ENCODE measurements around the gene SBF2. TPM values are rescaled to one million over a fixed set of nuclear protein-coding genes. Genes with fewer than 3 reads are reported as not detected.

Gene SBF2
- total RNA-seq, 3 donors from 2014 or later (not counting 1 experiment from before 2014, with no cell fraction given), result 25.2 to 26.9 (median 26.3) TPM

DNA sequence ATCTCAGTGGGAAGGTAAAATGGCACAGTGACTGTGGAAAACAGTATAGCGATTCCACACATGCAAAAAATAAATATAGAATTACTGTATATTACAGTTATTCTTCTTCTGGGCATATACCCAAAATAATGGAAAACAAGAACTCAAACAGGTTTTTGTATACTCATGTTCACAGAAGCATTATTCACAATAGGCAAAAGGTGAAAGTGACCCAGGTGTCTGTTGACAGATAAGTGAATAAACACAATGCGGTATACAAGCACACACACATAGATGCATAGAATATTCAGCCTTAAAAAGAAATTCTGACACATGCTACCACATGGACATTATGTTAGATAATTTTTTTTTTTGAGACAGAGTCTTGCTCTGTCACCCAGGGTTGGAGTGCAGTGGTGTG, 397.1 kb downstream of the SBF2 start:
- Histone ChIP-seq H3K36me3 (ENCODE audit: control insufficient read depth, insufficient read depth, low read length) (peaks cover 3% of the 10 kb centered on the region), H3K4me3 (ENCODE audit: low read length) (no peak overlapping the region), H3K27me3 (ENCODE audit: control insufficient read depth, insufficient read depth, low read length) (no peaks in the 10 kb centered on the region), H3K27ac (ENCODE audit: low read length) (no peak overlapping the region), H3K4me1 (ENCODE audit: control insufficient read depth, insufficient read depth, low read length) (no peaks in the 10 kb centered on the region), H3K9me3 (ENCODE audit: control insufficient read depth, insufficient read depth, low read length) (no peaks in the 10 kb centered on the region)
- TF ChIP-seq, protein P1, sequence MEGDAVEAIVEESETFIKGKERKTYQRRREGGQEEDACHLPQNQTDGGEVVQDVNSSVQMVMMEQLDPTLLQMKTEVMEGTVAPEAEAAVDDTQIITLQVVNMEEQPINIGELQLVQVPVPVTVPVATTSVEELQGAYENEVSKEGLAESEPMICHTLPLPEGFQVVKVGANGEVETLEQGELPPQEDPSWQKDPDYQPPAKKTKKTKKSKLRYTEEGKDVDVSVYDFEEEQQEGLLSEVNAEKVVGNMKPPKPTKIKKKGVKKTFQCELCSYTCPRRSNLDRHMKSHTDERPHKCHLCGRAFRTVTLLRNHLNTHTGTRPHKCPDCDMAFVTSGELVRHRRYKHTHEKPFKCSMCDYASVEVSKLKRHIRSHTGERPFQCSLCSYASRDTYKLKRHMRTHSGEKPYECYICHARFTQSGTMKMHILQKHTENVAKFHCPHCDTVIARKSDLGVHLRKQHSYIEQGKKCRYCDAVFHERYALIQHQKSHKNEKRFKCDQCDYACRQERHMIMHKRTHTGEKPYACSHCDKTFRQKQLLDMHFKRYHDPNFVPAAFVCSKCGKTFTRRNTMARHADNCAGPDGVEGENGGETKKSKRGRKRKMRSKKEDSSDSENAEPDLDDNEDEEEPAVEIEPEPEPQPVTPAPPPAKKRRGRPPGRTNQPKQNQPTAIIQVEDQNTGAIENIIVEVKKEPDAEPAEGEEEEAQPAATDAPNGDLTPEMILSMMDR (IDR thresholded peaks at IDR 0.05), result no peak
- Mint-ChIP-seq H3K4me1 (peaks cover 0 to 5% of the 10 kb centered on the region in 2 donors), H3K27ac (no peak overlapping the region), H3K36me3 (no peaks in the 10 kb centered on the region), H3K4me3 (no peak overlapping the region), H3K27me3 (ENCODE audit: low read depth in 2 of 2) (no peaks in the 10 kb centered on the region), H3K9me3 (no peaks in the 10 kb centered on the region)
- no peak for DNase-seq
- ATAC-seq, result no peak
- intact Hi-C loops (cut with micrococcal nuclease), result no loop called here
- 100% methylated on average over 1 of the region's 2 CpGs for WGBS (ENCODE audit: insufficient coverage)

GRCh38 chr11:9895006-9895405, 399.0 kb downstream of the SBF2 start:
- Histone ChIP-seq H3K27ac (ENCODE audit: low read length) (no peak overlapping the region), H3K27me3 (ENCODE audit: control insufficient read depth, insufficient read depth, low read length) (no peaks in the 10 kb centered on the region), H3K4me1 (ENCODE audit: control insufficient read depth, insufficient read depth, low read length) (no peaks in the 10 kb centered on the region), H3K9me3 (ENCODE audit: control insufficient read depth, insufficient read depth, low read length) (no peaks in the 10 kb centered on the region), H3K36me3 (ENCODE audit: control insufficient read depth, insufficient read depth, low read length) (peaks cover 3% of the 10 kb centered on the region), H3K4me3 (ENCODE audit: low read length) (no peak overlapping the region)
- no peak overlapping the region for H3K27ac Mint-ChIP-seq
- H3K9me3 Mint-ChIP-seq, result no peaks in the 10 kb centered on the region
- DNase-seq, result no peak
- no peaks in the 10 kb centered on the region for H3K27me3 Mint-ChIP-seq (ENCODE audit: low read depth in 2 of 2)
- ATAC-seq, result no peak
- H3K4me3 Mint-ChIP-seq, result no peak overlapping the region
- intact Hi-C loops (cut with micrococcal nuclease), result no loop called here
- 100% methylated on average over 1 of the region's 1 CpG for WGBS (ENCODE audit: insufficient coverage)
- H3K36me3 Mint-ChIP-seq, result no peaks in the 10 kb centered on the region
- TF ChIP-seq, protein P1 (IDR thresholded peaks at IDR 0.05), result no peak
- peaks cover 0 to under 1% of the 10 kb centered on the region in 2 donors for H3K4me1 Mint-ChIP-seq

GRCh38 chr11:9893474-9893873, 400.5 kb downstream of the SBF2 start:
- H3K4me3 ChIP-seq (ENCODE audit: low read length), result no peak overlapping the region
- Mint-ChIP-seq H3K9me3 (no peaks in the 10 kb centered on the region), H3K4me1 (no peaks in the 10 kb centered on the region), H3K27me3 (ENCODE audit: low read depth in 2 of 2) (no peaks in the 10 kb centered on the region), H3K27ac (no peak overlapping the region), H3K4me3 (no peak overlapping the region), H3K36me3 (no peaks in the 10 kb centered on the region)
- 81% methylated on average over 2 of the region's 2 CpGs for WGBS (ENCODE audit: insufficient coverage)
- TF ChIP-seq, protein P1 (IDR thresholded peaks at IDR 0.05), result no peak
- peaks cover 3% of the 10 kb centered on the region for H3K36me3 ChIP-seq (ENCODE audit: control insufficient read depth, insufficient read depth, low read length)
- intact Hi-C loops (cut with micrococcal nuclease), result no loop called here
- H3K27me3 ChIP-seq (ENCODE audit: control insufficient read depth, insufficient read depth, low read length), result no peaks in the 10 kb centered on the region
- ATAC-seq, result no peak
- no peaks in the 10 kb centered on the region for H3K4me1 ChIP-seq (ENCODE audit: control insufficient read depth, insufficient read depth, low read length)
- no peaks in the 10 kb centered on the region for H3K9me3 ChIP-seq (ENCODE audit: control insufficient read depth, insufficient read depth, low read length)
- H3K27ac ChIP-seq (ENCODE audit: low read length), result no peak overlapping the region
- no peak for DNase-seq

GRCh38 chr11:9888938-9889337, 405.1 kb downstream of the SBF2 start:
- no peak overlapping the region for H3K27ac ChIP-seq (ENCODE audit: low read length)
- 70% methylated on average over 1 of the region's 1 CpG for WGBS (ENCODE audit: insufficient coverage)
- H3K4me3 Mint-ChIP-seq, result no peak overlapping the region
- TF ChIP-seq, protein P1 (IDR thresholded peaks at IDR 0.05), result no peak
- no peaks in the 10 kb centered on the region for H3K27me3 ChIP-seq (ENCODE audit: control insufficient read depth, insufficient read depth, low read length)
- intact Hi-C loops (cut with micrococcal nuclease), result no loop called here
- no peaks in the 10 kb centered on the region for H3K36me3 ChIP-seq (ENCODE audit: control insufficient read depth, insufficient read depth, low read length)
- no peak overlapping the region for H3K4me3 ChIP-seq (ENCODE audit: low read length)
- DNase-seq (no peak), ATAC-seq (no peak)
- no peaks in the 10 kb centered on the region for H3K9me3 ChIP-seq (ENCODE audit: control insufficient read depth, insufficient read depth, low read length)
- no peaks in the 10 kb centered on the region for H3K4me1 ChIP-seq (ENCODE audit: control insufficient read depth, insufficient read depth, low read length)
- no peaks in the 10 kb centered on the region for H3K4me1 Mint-ChIP-seq
- H3K36me3 Mint-ChIP-seq, result no peaks in the 10 kb centered on the region
- no peaks in the 10 kb centered on the region for H3K27me3 Mint-ChIP-seq (ENCODE audit: low read depth in 2 of 2)
- H3K27ac Mint-ChIP-seq, result no peak overlapping the region
- H3K9me3 Mint-ChIP-seq, result no peaks in the 10 kb centered on the region

Measured in natural killer cell (primary cell).